K562 (cell line): Measurements from ENCODE around the gene TTN. TPM values are rescaled to one million over a fixed set of nuclear protein-coding genes. Genes with fewer than 3 reads are reported as not detected.

ENCODE experiments used
- ATAC-seq: fragments of 200-7000 bp; cut with Tn5 transposase; 3 replicates; pipeline ENCODE4 v1.9.1; 2020; ENCODE audit warnings: moderate library complexity
- BruUV-seq: library from RNA; stranded (reverse); fragments of 400-500 nt; replicated peaks from 2 replicates; lab custom pipeline; 2021; lab: Mats Ljungman, UMichigan
- CTCF ChIA-PET: fragments of 300-600 bp; formaldehyde crosslinking; extraction: SDS; loops from one replicate; lab custom pipeline; 2021; ENCODE audit warnings: low intra/inter-chr PET ratio; lab: Yijun Ruan, JAX
- POLR2A ChIA-PET: fragments of 300-600, 350-650 bp; sonication (Branson Sonifier 250); formaldehyde crosslinking; extraction: SDS; loops from one replicate; lab custom pipeline; 2021; ENCODE audit warnings: antibody characterized with exemption, inconsistent platforms; lab: Yijun Ruan, JAX
- DNase-seq, 4 experiments: peaks; one replicate each; pipeline versions ENCODE4 v3.0.0 to v3.0.0-alpha.2; 2011 to 2018; ENCODE audit warnings: low spot score in 3 of 4, mixed read lengths in 3 of 4; ENCODE audit errors: extremely low read depth in 1 of 4
- FAIRE-seq: peaks from 2 replicates; lab custom pipeline; 2011; peaks lifted over from hg19 to GRCh38; lab: Jason Lieb, UNC
- H2AFZ ChIP-seq: 2 replicates; pipeline ENCODE4 v1.6.0; 2011; ENCODE audit warnings: low read depth, low read length, control low read depth, inconsistent platforms
- H3K27ac ChIP-seq: fragments of 200-600 bp; 3 replicates; pipeline ENCODE4 v1.8.0; 2011; ENCODE audit warnings: low read depth, mild to moderate bottlenecking, control low read depth, inconsistent platforms, low read length, moderate library complexity, mixed read lengths; ENCODE audit errors: extremely low read depth
- H3K27me3 ChIP-seq, 2 experiments: fragments of 300-600 bp in 1 of 2; 2 replicates in 1 of 2; 3 replicates in 1 of 2; pipeline versions ENCODE4 v1.6.0 to v1.8.0; 2011; ENCODE audit warnings: inconsistent platforms in 2 of 2, low read length in 2 of 2, mild to moderate bottlenecking in 1 of 2, mixed read lengths in 1 of 2, moderate library complexity in 1 of 2; ENCODE audit not compliant: control insufficient read depth in 2 of 2, insufficient read depth in 2 of 2
- H3K36me3 ChIP-seq: fragments of 300-600 bp; 3 replicates; pipeline ENCODE4 v1.8.0; 2011; ENCODE audit warnings: mild to moderate bottlenecking, low read length, inconsistent platforms; ENCODE audit not compliant: control insufficient read depth, insufficient read depth
- H3K4me1 ChIP-seq, 2 experiments: fragments of 200-600 bp in 1 of 2; replicated peaks in 1 of 2; 2 replicates in 1 of 2; 3 replicates in 1 of 2; pipeline versions ENCODE4 v1.5.1 to v1.8.0; 2011; ENCODE audit warnings: inconsistent platforms in 2 of 2, low read length in 2 of 2, mild to moderate bottlenecking in 1 of 2, mixed read lengths in 1 of 2, moderate library complexity in 1 of 2; ENCODE audit not compliant: control insufficient read depth in 2 of 2, insufficient read depth in 2 of 2
- H3K4me2 ChIP-seq: 2 replicates; pipeline ENCODE4 v1.6.1; 2011; ENCODE audit warnings: low read length, control low read depth, inconsistent platforms, mixed read lengths; ENCODE audit not compliant: insufficient read depth
- H3K4me3 ChIP-seq: fragments of 200-600 bp; sonication (generic), shearing (Covaris generic); 2 replicates; pipeline ENCODE4 v1.5.1; 2016; ENCODE audit warnings: control low read depth, inconsistent platforms
- H3K79me2 ChIP-seq: fragments of 200-600 bp; 3 replicates; pipeline ENCODE4 v1.8.0; 2011; ENCODE audit warnings: low read length, inconsistent platforms; ENCODE audit not compliant: control insufficient read depth, insufficient read depth
- H3K9ac ChIP-seq, 2 experiments: 2 replicates each; pipeline versions ENCODE4 v1.6.0 to v1.6.1; 2011; ENCODE audit warnings: low read depth in 2 of 2, low read length in 2 of 2, control low read depth in 1 of 2, inconsistent platforms in 1 of 2, mild to moderate bottlenecking in 1 of 2, mixed read lengths in 1 of 2; ENCODE audit not compliant: insufficient read depth in 1 of 2
- H3K9me1 ChIP-seq: one replicate; pipeline ENCODE4 v1.6.0; 2011; ENCODE audit warnings: inconsistent platforms, mild to moderate bottlenecking, low read length, moderate library complexity; ENCODE audit not compliant: control insufficient read depth, insufficient read depth
- H3K9me3 ChIP-seq: replicated peaks from 2 replicates; pipeline ENCODE4 v1.5.1; 2011; ENCODE audit warnings: low read depth, low read length, inconsistent platforms; ENCODE audit not compliant: control insufficient read depth, insufficient read depth
- H4K20me1 ChIP-seq: replicated peaks from 2 replicates; pipeline ENCODE4 v1.6.1; 2011; ENCODE audit warnings: low read length, inconsistent platforms, mixed read lengths; ENCODE audit not compliant: control insufficient read depth, insufficient read depth
- ATF3 ChIP-seq, 2 experiments: fragments of 450-650 bp in 1 of 2; sonication (generic) in 1 of 2; formaldehyde crosslinking in 1 of 2; IDR thresholded peaks in 1 of 2; conservative IDR thresholded peaks in 1 of 2; 2 replicates each; pipeline versions ENCODE4 v1.6.1 to v1.8.1; 2016 to 2023; ENCODE audit warnings: mild to moderate bottlenecking in 2 of 2, moderate library complexity in 2 of 2, inconsistent platforms in 1 of 2, missing genetic modification reagents in 1 of 2
- CEBPG ChIP-seq, 3 experiments: fragments of 200-800 bp in 1 of 3; sonication (Bioruptor generic) in 1 of 3; sonication (generic) in 1 of 3; formaldehyde crosslinking in 1 of 3; IDR thresholded peaks in 2 of 3; conservative IDR thresholded peaks in 1 of 3; 2 replicates each; pipeline versions ENCODE4 v1.6.1 to v1.8.0; 2016 to 2022; ENCODE audit warnings: missing compliant biosample characterization in 2 of 3, missing genetic modification characterization in 2 of 3, mild to moderate bottlenecking in 1 of 3, missing genetic modification reagents in 1 of 3
- HNRNPK ChIP-seq: fragments of 200-400 bp; formaldehyde crosslinking; IDR thresholded peaks from one replicate; pipeline ENCODE4 v1.6.1; 2018; ENCODE audit warnings: mild to moderate bottlenecking, low read depth, low read length; ENCODE audit not compliant: poor library complexity, severe bottlenecking
- TARDBP ChIP-seq: fragments of 450-650 bp; IDR thresholded peaks from 2 replicates; pipeline ENCODE4 v1.6.1; 2016
- ZNF282 ChIP-seq: sonication (generic); formaldehyde crosslinking; IDR thresholded peaks from 2 replicates; pipeline ENCODE4 v1.8.1; 2023; ENCODE audit warnings: missing genetic modification reagents
- WGBS: fragments of 100-300 bp; shearing (Covaris generic); methylation state at CpG from one replicate; pipeline ENCODE4 v1.1.6; 2016; ENCODE audit warnings: low coverage, mixed read lengths; ENCODE audit not compliant: insufficient coverage; ENCODE audit errors: missing lambda C conversion rate; 5-methylcytosine and 5-hydroxymethylcytosine counted together
- in situ Hi-C: fragments of 300-500 bp; cut with MboI; formaldehyde crosslinking; loops from 4 replicates; pipeline ENCODE4 v1.15.0; 2018; ENCODE audit warnings: inconsistent platforms, mixed read lengths
- intact Hi-C: fragments of 100-400 bp; cut with micrococcal nuclease; formaldehyde crosslinking; loops from 2 replicates; pipeline ENCODE4 v1.14.2; 2022
- polyA plus RNA-seq, 8 experiments: library from polyadenylated mRNA; depleted of rRNA in 4 of 8; stranded (reverse) in 5 of 8; unstranded in 3 of 8; fragments of >200 nt; fragmentation: Nextera tagmentation in 2 of 8; fragmentation: Illumina TruSeq in 1 of 8; extraction: Ambion mirVana in 2 of 8; extraction: Trizol in 1 of 8; gene quantifications; 2 replicates each; pipeline versions ENCODE4 v1.2.1 to v1.2.3, GENCODE V29; 2011 to 2014; ENCODE audit warnings: inconsistent platforms in 1 of 8, missing spikeins in 1 of 8
- total RNA-seq, 7 experiments: library from RNA; depleted of rRNA in 6 of 7; stranded (reverse); fragments of >200 nt in 6 of 7; fragmentation: Illumina TruSeq in 2 of 7; extraction: Trizol in 2 of 7; gene quantifications; 2 replicates each; pipeline versions ENCODE4 v1.2.1 to v1.2.3, GENCODE V29; 2011 to 2021; ENCODE audit warnings: low replicate concordance in 1 of 7

TTN gene
- total and polyA plus RNA-seq, 9 of the 15 experiments (the other 6 are each of a cell fraction or from before 2014, with no cell fraction given) = under 0.01 to 0.20 (median 0.04) TPM; not detected in 1

- no peak for TF ChIP-seq HNRNPK
- no peak for TF ChIP-seq TARDBP
Measured at GRCh38 chr2:178796079-178796677, 11.0 kb downstream of the TTN start (continued).

- intact Hi-C loops = no loop called here
Measured at GRCh38 chr2:178787934-178788333, 19.3 kb downstream of the TTN start.

More at GRCh38 chr2:178787934-178788333, 19.3 kb downstream of the TTN start:
- H3K9me1 ChIP-seq = no peaks in the 10 kb centered on the region
- DNase-seq (no peak), ATAC-seq (no peak)
- H3K9me3 ChIP-seq = no peaks in the 10 kb centered on the region
- H3K36me3 ChIP-seq = no peaks in the 10 kb centered on the region
- no peaks in the 10 kb centered on the region; a peak in 1 of 5 replicates for H3K27me3 ChIP-seq
- H4K20me1 ChIP-seq = no peaks in the 10 kb centered on the region
- 3% methylated on average over 5 of the region's 5 CpGs for WGBS
- H3K4me3 ChIP-seq = no peak overlapping the region
- H3K4me1 ChIP-seq = no peaks in the 10 kb centered on the region
- POLR2A ChIA-PET = interaction anchor here (0.7 kb wide), 1 partner anchor 14 kb away, joined by 3 read pairs; no protein-coding TSS in a partner anchor
- TF ChIP-seq ATF3 (IDR thresholded peaks at IDR 0.05) = peak; percentile 60; the same call in 1 of the 2 replicates
- TF ChIP-seq ATF3 (CRISPR knock-in tag; conservative IDR thresholded peaks at IDR 0.05) = no peak
- TF ChIP-seq CEBPG (CRISPR knock-in tag; IDR thresholded peaks at IDR 0.05) = no peak
- TF ChIP-seq CEBPG (tag; conservative IDR thresholded peaks at IDR 0.05 in 1 of 2, IDR thresholded peaks at IDR 0.05 in 1 of 2) = peak in 1 of 2 experiments; percentile 69; a peak in 2 of 4 replicates
- no peak for TF ChIP-seq ZNF282
- TF ChIP-seq, all 486 proteins: peak for 2
- FAIRE-seq = peak; percentile 51
- no peak overlapping the region for H2AFZ ChIP-seq
- CTCF ChIA-PET = no interaction called here
- H3K4me2 ChIP-seq = no peak overlapping the region
- no peak overlapping the region for H3K9ac ChIP-seq
- H3K79me2 ChIP-seq = no peaks in the 10 kb centered on the region
- no TSS peak for BruUV-seq
- H3K27ac ChIP-seq = no peak overlapping the region
- in situ Hi-C loops = no loop called here
